ENCODE measurements around the gene NLE1. TPM values are rescaled to one million over a fixed set of nuclear protein-coding genes. Genes with fewer than 3 reads are reported as not detected.

The NLE1 gene
- total RNA-seq, 1 experiment from 2014 or later = 35.5 TPM

- Histone ChIP-seq H3K27ac (ENCODE audit: low read length) (no peak overlapping the region), H3K9me3 (ENCODE audit: control insufficient read depth, insufficient read depth, low read depth, low read length) (no peaks in the 10 kb centered on the region), H3K4me3 (ENCODE audit: low read depth in 2 of 2, low read length in 2 of 2) (no peak overlapping the region), H3K27me3 (ENCODE audit: control insufficient read depth, insufficient read depth, low read length) (no peaks in the 10 kb centered on the region), H3K36me3 (ENCODE audit: control insufficient read depth, insufficient read depth, low read length) (no peaks in the 10 kb centered on the region), H3K4me1 (ENCODE audit: control insufficient read depth, insufficient read depth, low read length) (no peaks in the 10 kb centered on the region)
- ChIA-PET POLR2A (no interaction called here), CTCF (no interaction called here)
- intact Hi-C loops (cut with micrococcal nuclease; ENCODE audit: unreplicated experiment) (no loop called here), in situ Hi-C loops (cut with HindIII; ENCODE audit: low pct_unique_long_range_greater_than_20kb, low sequenced_read_pairs) (loop anchor here (25.0 kb wide), 1 partner anchor 348 kb away; the partner anchor contains the start of gene SLFN12L)
- no TSS peak for BruUV-seq (replicated peaks)
- TF ChIP-seq SIN3A (IDR thresholded peaks at IDR 0.05; ENCODE audit: borderline replicate concordance, insufficient read depth, low read depth, low read length) (no peak), POLR2AphosphoS5 (IDR thresholded peaks at IDR 0.05; ENCODE audit: low read depth, low read length) (no peak), TCF7L2 (IDR thresholded peaks at IDR 0.05; ENCODE audit: low read depth, low read length) (no peak), REST (IDR thresholded peaks at IDR 0.05; ENCODE audit: insufficient read depth in 1 of 2, low read depth in 2 of 2, low read length in 1 of 2) (no peak)
- TF ChIP-seq, protein P1, sequence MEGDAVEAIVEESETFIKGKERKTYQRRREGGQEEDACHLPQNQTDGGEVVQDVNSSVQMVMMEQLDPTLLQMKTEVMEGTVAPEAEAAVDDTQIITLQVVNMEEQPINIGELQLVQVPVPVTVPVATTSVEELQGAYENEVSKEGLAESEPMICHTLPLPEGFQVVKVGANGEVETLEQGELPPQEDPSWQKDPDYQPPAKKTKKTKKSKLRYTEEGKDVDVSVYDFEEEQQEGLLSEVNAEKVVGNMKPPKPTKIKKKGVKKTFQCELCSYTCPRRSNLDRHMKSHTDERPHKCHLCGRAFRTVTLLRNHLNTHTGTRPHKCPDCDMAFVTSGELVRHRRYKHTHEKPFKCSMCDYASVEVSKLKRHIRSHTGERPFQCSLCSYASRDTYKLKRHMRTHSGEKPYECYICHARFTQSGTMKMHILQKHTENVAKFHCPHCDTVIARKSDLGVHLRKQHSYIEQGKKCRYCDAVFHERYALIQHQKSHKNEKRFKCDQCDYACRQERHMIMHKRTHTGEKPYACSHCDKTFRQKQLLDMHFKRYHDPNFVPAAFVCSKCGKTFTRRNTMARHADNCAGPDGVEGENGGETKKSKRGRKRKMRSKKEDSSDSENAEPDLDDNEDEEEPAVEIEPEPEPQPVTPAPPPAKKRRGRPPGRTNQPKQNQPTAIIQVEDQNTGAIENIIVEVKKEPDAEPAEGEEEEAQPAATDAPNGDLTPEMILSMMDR (IDR thresholded peaks at IDR 0.05) = no peak
- no peak for ATAC-seq
- no peak for DNase-seq (ENCODE audit: low read depth, low spot score)
Measured at GRCh38 chr17:35189291-35189690, 47.2 kb upstream of the NLE1 start.

GRCh38 chr17:35188111-35188510 is 46.0 kb upstream of the NLE1 start:
- in situ Hi-C loops (cut with HindIII; ENCODE audit: low pct_unique_long_range_greater_than_20kb, low sequenced_read_pairs) = loop anchor here (25.0 kb wide), 1 partner anchor 349 kb away; the partner anchor contains the start of gene SLFN12L
- no TSS peak for BruUV-seq (replicated peaks)
- Histone ChIP-seq H3K4me3 (ENCODE audit: low read depth in 2 of 2, low read length in 2 of 2) (no peak overlapping the region), H3K27me3 (ENCODE audit: control insufficient read depth, insufficient read depth, low read length) (peaks cover 7% of the 10 kb centered on the region; the same call in 1 of the 2 replicates), H3K4me1 (ENCODE audit: control insufficient read depth, insufficient read depth, low read length) (no peaks in the 10 kb centered on the region), H3K36me3 (ENCODE audit: control insufficient read depth, insufficient read depth, low read length) (no peaks in the 10 kb centered on the region), H3K27ac (ENCODE audit: low read length) (no peak overlapping the region), H3K9me3 (ENCODE audit: control insufficient read depth, insufficient read depth, low read depth, low read length) (no peaks in the 10 kb centered on the region)
- intact Hi-C loops (cut with micrococcal nuclease; ENCODE audit: unreplicated experiment) = no loop called here
- CTCF ChIA-PET = no interaction called here
- TF ChIP-seq SIN3A (IDR thresholded peaks at IDR 0.05; ENCODE audit: borderline replicate concordance, insufficient read depth, low read depth, low read length) = no peak
- POLR2A ChIA-PET = interaction anchor here (0.7 kb wide), 1 partner anchor 384 kb away, joined by 7 read pairs; no protein-coding TSS in a partner anchor
- ATAC-seq (no peak), DNase-seq (ENCODE audit: low read depth, low spot score) (no peak)

DNA sequence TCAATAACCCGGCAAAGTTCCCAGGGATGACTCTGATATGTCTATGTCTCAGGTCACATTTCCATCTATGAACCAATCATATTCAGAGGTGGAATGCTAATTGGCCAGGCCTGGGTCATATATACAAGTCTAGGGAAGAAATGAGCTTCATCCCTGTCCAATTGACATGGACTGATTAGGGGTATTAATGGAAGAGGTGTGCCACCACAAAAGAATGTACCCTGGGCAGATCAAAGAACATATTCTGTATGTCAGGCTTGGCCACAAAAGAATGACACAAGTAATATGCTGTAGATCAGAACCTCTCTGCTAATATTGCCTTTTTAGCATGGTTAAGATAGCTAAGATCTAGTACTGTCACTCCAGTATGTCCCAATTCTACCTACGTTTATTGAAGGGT is 45.4 kb upstream of the NLE1 start:
- intact Hi-C loops (cut with micrococcal nuclease; ENCODE audit: unreplicated experiment) (no loop called here), in situ Hi-C loops (cut with HindIII; ENCODE audit: low pct_unique_long_range_greater_than_20kb, low sequenced_read_pairs) (loop anchor here (25.0 kb wide), 1 partner anchor 350 kb away; the partner anchor contains the start of gene SLFN12L)
- Histone ChIP-seq H3K27ac (ENCODE audit: low read length) (no peak overlapping the region), H3K9me3 (ENCODE audit: control insufficient read depth, insufficient read depth, low read depth, low read length) (no peaks in the 10 kb centered on the region), H3K4me1 (ENCODE audit: control insufficient read depth, insufficient read depth, low read length) (no peaks in the 10 kb centered on the region), H3K36me3 (ENCODE audit: control insufficient read depth, insufficient read depth, low read length) (no peaks in the 10 kb centered on the region), H3K27me3 (ENCODE audit: control insufficient read depth, insufficient read depth, low read length) (peaks cover 12% of the 10 kb centered on the region; the same call in 1 of the 2 replicates), H3K4me3 (ENCODE audit: low read depth in 2 of 2, low read length in 2 of 2) (no peak overlapping the region)
- no TSS peak for BruUV-seq (replicated peaks)
- TF ChIP-seq POLR2AphosphoS5 (IDR thresholded peaks at IDR 0.05; ENCODE audit: low read depth, low read length) = no peak
- TF ChIP-seq, protein P1 (IDR thresholded peaks at IDR 0.05) = no peak
- ChIA-PET CTCF (no interaction called here), POLR2A (interaction anchor here (0.7 kb wide), 1 partner anchor 385 kb away, joined by 7 read pairs; no protein-coding TSS in a partner anchor)
- no peak for ATAC-seq
- no peak for DNase-seq (ENCODE audit: low read depth, low spot score)
